Measurements from ENCODE around the gene STT3A. TPM values are rescaled to one million over a fixed set of nuclear protein-coding genes. Genes with fewer than 3 reads are reported as not detected.
A peak's percentile ranks its signal among the peaks of the same experiment; 100 is the strongest.

STT3A gene
- total and polyA plus RNA-seq, 2 of the 13 experiments (the other 11 are each of a cell fraction or from before 2014, with no cell fraction given) = 229 to 319 TPM

DNA sequence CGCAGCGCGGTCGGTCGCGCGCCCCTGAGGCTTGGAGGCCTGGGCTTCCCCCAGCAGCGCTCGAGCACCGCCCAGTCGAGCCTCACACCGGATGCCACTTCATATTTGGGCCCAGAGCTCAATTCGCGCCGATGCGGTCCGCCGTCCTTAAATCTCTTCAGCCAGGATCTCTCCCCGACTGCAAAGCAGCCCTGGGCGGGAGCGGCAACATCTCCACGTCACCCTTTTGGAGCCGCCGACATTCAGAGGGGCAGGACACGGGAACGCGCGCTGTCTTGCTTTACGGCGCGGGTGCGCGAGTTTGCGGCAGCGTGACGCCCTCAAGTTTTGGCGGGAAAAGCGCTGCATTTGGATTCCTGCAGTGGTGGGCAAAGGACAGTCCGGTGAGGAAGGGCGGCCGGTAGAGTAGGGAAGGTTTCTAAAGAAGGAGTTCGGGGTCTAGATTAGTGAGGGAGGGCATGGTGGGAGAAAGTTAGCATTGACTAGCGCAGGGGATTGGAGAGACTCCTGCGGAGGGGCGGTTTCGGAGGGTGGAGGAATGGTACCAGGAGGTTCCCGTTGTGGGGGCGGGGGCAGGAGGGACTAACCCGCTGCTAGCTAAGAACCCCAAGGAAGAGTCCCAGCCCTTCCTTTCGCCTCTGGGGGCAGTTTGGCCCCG lies 33.1 kb downstream of the STT3A start (continued):
- TF ChIP-seq, protein P1, sequence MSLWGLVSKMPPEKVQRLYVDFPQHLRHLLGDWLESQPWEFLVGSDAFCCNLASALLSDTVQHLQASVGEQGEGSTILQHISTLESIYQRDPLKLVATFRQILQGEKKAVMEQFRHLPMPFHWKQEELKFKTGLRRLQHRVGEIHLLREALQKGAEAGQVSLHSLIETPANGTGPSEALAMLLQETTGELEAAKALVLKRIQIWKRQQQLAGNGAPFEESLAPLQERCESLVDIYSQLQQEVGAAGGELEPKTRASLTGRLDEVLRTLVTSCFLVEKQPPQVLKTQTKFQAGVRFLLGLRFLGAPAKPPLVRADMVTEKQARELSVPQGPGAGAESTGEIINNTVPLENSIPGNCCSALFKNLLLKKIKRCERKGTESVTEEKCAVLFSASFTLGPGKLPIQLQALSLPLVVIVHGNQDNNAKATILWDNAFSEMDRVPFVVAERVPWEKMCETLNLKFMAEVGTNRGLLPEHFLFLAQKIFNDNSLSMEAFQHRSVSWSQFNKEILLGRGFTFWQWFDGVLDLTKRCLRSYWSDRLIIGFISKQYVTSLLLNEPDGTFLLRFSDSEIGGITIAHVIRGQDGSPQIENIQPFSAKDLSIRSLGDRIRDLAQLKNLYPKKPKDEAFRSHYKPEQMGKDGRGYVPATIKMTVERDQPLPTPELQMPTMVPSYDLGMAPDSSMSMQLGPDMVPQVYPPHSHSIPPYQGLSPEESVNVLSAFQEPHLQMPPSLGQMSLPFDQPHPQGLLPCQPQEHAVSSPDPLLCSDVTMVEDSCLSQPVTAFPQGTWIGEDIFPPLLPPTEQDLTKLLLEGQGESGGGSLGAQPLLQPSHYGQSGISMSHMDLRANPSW (CRISPR knock-in tag; IDR thresholded peaks at IDR 0.05; ENCODE audit: borderline replicate concordance) = no peak
- TF ChIP-seq CBX2 (IDR thresholded peaks at IDR 0.05; ENCODE audit: low read depth, low read length) (no peak), CBX2 (CRISPR knock-in tag; IDR thresholded peaks at IDR 0.05; ENCODE audit: low read depth) (no peak), TBX3 (IDR thresholded peaks at IDR 0.05; ENCODE audit: borderline replicate concordance) (no peak), ZMAT3 (CRISPR knock-in tag; conservative IDR thresholded peaks at IDR 0.05) (peak; percentile 94; the same call in 1 of the 2 replicates), ZSCAN12 (CRISPR knock-in tag; IDR thresholded peaks at IDR 0.05) (peak; percentile 86; the same call in 1 of the 2 replicates), REST (IDR thresholded peaks at IDR 0.05; ENCODE audit: borderline replicate concordance in 1 of 2, low read depth in 1 of 2, low read length in 2 of 2) (peak in 1 of 2 experiments; percentile 35; a peak in 1 of 4 replicates), TFDP1 (CRISPR knock-in tag; IDR thresholded peaks at IDR 0.05; ENCODE audit: borderline replicate concordance) (peak; percentile 100), JUN (CRISPR knock-in tag; IDR thresholded peaks at IDR 0.05) (peak; percentile 18; the same call in 1 of the 2 replicates), ZNF670 (CRISPR knock-in tag; IDR thresholded peaks at IDR 0.05; ENCODE audit: borderline replicate concordance) (peak; percentile 36; the same call in 1 of the 2 replicates), CHD4 (IDR thresholded peaks at IDR 0.05; ENCODE audit: borderline replicate concordance, low read length) (no peak), ZNF274 (CRISPR knock-in tag; IDR thresholded peaks at IDR 0.05) (peak; percentile 94), FOSL2 (CRISPR knock-in tag; IDR thresholded peaks at IDR 0.05) (peak; percentile 36; the same call in 1 of the 2 replicates), TEAD2 (CRISPR knock-in tag; IDR thresholded peaks at IDR 0.05) (0 out of 2 replicates have a peak, but pooled peaks have one; percentile 80)
- TF ChIP-seq, protein P2, sequence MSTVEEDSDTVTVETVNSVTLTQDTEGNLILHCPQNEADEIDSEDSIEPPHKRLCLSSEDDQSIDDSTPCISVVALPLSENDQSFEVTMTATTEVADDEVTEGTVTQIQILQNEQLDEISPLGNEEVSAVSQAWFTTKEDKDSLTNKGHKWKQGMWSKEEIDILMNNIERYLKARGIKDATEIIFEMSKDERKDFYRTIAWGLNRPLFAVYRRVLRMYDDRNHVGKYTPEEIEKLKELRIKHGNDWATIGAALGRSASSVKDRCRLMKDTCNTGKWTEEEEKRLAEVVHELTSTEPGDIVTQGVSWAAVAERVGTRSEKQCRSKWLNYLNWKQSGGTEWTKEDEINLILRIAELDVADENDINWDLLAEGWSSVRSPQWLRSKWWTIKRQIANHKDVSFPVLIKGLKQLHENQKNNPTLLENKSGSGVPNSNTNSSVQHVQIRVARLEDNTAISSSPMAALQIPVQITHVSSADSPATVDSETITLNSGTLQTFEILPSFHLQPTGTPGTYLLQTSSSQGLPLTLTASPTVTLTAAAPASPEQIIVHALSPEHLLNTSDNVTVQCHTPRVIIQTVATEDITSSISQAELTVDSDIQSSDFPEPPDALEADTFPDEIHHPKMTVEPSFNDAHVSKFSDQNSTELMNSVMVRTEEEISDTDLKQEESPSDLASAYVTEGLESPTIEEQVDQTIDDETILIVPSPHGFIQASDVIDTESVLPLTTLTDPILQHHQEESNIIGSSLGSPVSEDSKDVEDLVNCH (CRISPR knock-in tag; IDR thresholded peaks at IDR 0.05) = peak; percentile 73; the same call in 1 of the 2 replicates
- TF ChIP-seq, protein P3, sequence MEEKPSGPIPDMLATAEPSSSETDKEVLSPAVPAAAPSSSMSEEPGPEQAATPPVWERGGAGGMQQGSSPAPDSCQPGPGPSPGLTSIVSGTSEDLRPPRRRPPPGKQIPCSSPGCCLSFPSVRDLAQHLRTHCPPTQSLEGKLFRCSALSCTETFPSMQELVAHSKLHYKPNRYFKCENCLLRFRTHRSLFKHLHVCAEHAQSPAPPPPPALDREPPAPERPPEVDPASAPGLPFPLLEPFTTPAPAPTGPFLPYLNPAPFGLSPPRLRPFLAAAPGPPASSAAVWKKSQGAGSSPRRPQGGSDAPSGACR (CRISPR knock-in tag; IDR thresholded peaks at IDR 0.05) = peak; percentile 92
